HG02798 (cell line): ENCODE measurements around the gene RPP25L.

Experiments used
- ATAC-seq: cut with Tn5 transposase; IDR thresholded peaks from one replicate; pipeline ENCODE4 v1.9.1; 2021; ENCODE audit warnings: mild to moderate bottlenecking; ENCODE audit not compliant: unreplicated experiment, poor library complexity

Gene RPP25L

DNA sequence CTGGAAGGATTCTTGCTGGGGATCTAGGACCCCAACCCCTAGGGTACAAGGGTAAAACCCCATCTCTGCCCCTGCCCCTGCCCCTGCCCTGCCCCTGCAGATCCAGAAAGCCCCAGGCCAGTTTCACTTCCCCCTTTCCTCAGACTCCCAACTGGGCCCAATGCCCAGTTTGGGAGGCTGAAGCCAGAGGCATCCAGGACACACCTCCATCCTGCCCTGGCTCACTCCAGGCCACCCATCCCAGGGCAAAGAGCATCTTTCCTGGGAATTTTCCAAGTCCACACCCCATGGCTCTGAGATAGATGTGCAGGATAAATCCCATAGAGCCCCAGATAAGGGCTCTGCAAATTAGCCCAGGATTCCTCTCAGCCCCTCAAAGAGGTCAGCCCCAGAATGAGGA, 39.8 kb downstream of the RPP25L start:
- ATAC-seq = no peak

DNA sequence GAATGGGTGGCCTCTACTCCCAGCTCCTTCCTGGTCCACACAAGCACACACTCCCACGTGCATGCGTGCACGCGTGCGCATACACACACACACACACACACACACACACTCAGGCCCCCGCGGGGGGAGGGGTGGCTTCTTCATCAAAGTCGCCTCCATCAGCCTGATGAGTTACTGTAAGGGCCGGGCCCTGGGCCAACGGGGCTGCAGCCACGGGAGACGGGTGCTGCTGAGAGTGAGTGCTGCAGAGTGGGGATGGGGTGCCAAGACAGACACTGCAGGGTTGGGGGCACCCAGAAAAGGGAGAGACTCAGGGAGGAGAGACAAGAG, 40.5 kb downstream of the RPP25L start:
- no peak for ATAC-seq

DNA sequence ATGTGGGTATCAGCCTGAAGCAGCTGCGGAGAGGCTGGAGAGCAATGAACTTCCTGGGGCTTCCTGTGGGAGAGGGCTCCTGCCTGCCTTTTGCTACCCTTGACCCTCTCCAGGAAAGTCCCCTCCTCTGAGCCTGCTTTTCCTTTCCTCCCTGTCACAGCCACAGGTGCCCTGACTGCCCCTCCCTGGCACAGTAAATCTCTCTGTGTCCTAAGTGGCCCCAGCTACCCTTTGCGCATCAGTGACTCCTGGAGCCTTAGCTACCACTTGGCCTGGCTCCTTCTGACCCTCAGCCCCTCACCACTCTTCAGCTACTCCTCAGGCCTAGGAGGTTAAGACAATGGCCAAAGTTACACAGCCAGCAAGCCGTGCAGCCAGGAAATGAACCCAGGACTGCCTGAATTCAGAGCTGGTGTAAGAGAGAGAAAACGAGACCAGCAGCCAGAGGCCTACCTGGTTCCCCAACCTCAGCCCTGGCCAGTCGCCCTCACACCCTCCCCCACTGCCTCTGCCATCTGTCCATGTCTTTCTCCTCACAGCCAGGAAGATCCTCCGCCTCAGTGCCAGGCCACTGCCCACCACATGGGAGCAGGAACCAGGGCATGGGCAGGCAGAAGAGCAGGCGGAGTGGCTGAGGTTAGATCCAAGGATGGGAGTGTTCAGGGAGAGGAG, 41.0 kb downstream of the RPP25L start:
- ATAC-seq = no peak

DNA sequence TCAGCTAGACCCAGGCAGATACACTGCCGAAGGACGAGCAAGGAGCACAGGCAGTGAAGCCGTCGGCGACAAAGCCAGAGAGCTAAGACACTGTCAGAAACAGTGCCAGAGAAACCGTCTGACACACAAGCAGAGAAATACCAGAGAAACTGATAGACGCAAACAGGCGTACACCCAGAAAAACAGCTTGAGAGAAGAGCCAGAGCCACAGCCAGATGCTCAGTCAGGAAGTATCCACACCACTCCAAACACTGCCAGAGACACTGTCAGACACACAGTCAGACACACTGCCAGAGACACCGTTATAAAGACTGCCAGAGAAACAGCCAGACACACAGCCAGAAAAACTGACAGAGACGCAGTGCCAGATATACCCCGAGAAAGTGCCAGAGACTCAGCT, 41.5 kb downstream of the RPP25L start:
- ATAC-seq = no peak

DNA sequence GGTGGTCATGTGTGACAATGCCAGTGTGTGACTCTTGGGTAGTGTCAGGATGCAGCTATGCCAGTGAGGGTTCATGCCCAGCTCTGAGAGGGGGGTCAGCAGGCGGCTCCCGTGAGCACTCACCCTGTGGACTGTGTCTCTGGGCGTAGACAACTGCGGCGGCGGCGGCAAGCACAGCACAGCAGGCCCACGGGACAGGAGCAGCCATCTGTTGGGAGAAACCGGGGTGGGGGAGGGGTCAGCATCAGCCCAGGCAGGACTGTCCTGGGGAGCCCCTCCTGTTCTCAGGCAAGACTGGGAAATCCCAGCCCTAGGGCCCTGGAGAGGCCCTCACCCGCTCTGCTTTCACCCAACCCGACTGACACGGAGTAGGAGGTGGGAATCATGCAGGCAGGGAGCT, 43.1 kb downstream of the RPP25L start:
- no peak for ATAC-seq

DNA sequence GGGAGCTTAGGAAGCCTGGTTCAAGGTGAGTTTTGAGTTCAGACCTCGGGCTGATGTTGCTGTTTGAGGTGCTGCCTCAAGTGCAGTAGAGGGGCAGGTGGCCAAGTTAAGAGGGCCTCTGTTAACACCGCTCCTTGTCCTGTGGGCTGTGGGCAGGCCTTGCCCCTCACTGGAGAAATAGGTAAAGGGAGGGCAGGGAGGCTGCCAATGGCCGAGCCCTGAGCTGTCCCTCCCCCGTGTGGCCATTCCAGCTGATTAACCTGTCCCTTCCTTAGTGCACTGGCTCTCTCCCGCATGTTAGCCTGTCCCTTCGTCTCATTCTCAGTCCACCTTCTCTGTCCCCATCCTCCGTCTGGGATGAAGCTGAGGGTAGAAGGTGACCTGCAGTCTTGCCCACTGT, 43.8 kb downstream of the RPP25L start:
- no peak for ATAC-seq

DNA sequence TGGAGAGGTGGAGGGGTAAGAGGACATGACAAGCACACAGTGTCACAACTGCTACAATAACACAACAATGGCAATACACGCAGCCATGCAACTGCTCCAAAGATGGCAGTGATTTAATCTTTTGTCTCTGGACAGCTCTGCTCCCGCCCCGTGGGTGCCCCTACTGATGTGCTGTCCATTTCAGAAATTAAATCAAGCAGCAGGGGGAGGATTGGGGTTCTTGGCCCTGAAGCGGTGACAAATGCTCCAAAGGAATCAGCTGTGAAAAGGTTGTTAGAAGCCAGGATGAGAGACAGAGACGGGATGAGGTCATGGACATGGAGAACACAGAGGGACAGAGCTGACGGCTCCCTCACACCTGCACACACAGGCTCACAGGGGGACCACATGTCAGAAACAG, 44.9 kb downstream of the RPP25L start:
- ATAC-seq = no peak

DNA sequence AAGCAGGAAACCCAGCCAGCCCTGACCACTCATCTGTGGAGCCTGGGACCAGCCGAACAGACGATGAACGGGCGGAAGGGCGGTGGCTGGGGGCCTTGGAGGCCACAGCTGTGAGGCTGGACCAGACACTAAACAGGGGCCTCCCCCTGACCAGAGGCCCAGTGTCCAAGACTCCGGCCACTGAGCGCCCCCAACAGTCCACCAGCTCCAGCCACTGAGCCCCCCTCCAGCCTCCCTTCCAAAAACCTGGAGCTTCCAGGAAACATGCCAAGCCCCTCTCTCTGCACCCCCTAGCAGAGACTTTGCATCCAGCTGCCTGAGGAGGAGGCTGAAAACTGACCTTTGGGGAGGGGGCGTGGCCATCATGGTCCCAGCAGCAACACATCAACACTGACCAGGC, 45.6 kb downstream of the RPP25L start:
- ATAC-seq = no peak

DNA sequence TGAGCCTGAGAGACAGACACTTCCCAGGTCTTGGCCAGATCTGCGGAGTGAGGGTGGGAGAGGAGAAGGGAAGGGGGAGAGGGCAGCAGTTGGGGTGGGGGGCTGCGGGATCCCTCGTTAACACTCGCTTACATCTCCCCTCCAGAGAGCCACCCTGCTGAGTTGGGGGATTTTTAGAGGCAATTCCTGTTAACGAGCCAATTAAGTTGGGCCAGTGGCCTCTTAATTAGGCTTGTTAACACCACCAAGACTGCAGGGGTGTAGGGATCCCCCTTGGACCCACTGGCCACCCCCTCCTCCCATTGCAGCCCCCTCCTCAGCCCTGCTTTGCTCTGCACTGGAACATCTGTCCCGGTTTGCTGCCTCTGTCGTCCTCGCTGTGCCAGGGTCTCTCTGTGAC, 46.0 kb downstream of the RPP25L start:
- ATAC-seq = no peak

DNA sequence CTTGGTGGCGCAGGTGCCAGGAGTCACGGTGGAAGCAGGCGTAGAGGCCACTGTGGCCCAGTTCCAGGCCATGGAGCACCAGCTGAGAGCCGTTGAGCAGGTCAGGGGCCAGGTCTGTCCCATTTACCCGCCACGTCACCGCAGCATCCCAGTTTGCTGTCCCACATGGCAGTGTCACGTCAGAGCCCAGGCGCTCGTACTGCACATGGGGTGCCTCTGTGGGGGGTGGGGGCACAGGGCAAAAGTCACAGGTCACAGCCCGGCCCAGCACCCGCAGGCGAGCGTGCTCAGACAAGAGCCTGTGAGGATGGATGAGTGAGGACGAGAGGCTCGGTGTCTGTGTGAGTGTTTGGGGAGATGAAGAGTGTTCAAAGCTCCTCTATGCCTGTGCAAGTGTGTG, 47.3 kb downstream of the RPP25L start:
- ATAC-seq = no peak

DNA sequence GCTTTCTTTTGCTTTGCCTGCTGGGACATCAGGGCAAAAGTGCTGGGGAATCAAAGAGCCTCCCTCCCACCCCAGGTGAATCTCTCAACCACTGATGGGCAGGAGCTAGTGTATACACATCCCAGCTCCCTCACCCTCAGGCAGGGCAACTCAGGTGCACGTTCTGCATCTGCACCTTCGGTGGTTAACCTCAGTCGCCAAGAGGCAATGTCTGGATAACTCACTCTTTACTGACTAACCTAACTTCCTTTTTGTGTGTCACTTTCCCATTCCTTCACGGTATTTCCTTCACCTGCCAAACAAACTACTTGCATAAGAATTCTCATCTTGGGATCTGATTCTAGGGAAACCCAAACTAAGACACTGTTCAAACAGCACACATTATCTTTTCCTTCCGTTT, 48.6 kb downstream of the RPP25L start:
- ATAC-seq = no peak

DNA sequence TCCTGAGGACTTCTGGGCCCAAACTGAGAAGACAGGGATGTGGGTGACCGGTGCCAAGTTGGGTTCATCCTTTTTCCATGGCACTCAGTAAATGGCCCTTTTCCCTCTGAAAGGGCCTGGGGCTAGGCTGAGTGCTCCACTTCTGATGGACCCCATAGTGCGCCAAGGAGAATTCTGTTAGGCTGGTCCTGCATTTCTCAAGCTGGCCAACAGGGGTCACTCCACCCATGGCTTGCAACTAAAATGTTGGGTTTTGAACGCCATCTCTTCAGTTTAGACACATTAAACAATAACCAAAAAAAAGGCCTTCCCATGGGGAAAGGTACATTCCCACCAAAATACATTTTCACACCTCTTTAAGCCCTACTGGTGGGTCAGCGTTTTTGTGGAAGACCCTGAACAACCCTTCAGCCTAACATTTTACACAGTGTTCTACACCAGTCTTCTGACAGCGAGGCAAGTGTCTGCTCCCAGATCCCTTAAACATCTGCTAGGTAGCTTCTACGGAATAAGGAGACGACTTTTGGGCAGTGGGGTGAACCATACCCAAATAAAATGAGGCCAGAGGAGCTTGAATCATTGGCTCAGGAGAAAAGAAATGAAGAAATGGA, 49.7 kb downstream of the RPP25L start:
- ATAC-seq = no peak

DNA sequence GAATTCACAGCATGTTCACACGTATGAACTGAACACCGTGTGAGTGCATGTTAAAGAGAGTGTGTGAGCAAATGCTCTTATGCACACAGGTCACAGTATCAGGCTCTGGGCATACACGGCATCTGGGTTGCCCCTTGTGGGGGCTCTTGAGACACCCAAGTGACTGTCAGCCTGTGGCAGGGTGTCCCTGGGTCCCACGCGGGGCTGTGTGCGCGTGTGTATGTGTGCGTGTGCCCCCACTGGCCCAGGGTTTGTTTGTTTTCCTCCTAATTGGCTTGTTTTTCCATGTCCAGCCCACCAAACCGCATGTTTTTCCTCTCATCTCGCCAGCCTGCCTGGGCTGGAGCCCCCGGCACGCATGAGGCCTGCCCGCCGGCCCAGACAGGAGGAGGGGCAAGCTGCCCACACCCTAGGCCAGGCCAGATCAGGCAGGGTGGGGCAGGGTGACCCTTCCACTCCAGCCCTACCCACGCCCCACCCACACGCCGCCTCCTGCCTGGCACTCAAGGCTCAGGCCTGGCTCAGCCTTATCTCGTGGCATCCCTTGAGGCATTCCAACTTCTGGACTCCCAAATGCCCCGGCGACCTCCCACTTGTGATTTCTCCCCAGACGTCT, 51.2 kb downstream of the RPP25L start:
- no peak for ATAC-seq
